Measurements from ENCODE around the gene BICDL2. TPM values are rescaled to one million over a fixed set of nuclear protein-coding genes. Genes with fewer than 3 reads are reported as not detected.

Gene BICDL2
- total and polyA plus RNA-seq, 2 of the 8 experiments (the other 6 are each of a cell fraction or from before 2014, with no cell fraction given) = 7.3 to 15.9 TPM

DNA sequence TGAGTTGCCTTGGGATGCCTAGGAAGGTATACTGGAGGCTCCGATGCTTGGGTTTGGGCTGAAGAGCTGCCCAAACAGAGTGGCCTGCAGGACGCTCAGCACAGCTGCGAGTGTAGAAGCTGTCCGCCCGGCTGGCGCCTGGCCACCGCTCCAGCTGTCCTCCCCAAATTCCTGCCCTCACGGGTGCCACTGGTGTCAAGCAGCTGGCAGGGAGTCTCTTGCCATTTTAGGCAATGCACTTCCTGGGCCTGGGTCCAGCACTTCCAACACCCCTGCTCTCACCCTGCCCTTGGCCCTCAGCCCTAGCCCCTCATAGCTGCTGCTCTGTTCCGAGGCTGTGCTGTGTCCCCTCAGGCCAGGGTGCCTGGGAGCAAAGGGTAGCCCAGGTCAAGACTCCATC is 51.3 kb downstream of the BICDL2 start:
- H3K27me3 ChIP-seq (replicated peaks in 1 of 4; ENCODE audit: control insufficient read depth in 3 of 4, extremely low read depth in 1 of 4, insufficient read depth in 3 of 4, low read length in 3 of 4) = no peaks in the 10 kb centered on the region; a peak in 1 of 7 replicates
- H3K23me2 ChIP-seq (ENCODE audit: low read depth, low read length) = peaks cover 7% of the 10 kb centered on the region; the same call in 1 of the 2 replicates
- no peaks in the 10 kb centered on the region for H3K79me1 ChIP-seq (ENCODE audit: low read depth, low read length)
- H3K4me1 ChIP-seq (replicated peaks in 1 of 4; ENCODE audit: control insufficient read depth in 3 of 4, insufficient read depth in 4 of 4, low read length in 3 of 4) = peaks cover 3 to 30% (median 23%) of the 10 kb centered on the region in 4 experiments
- no peak overlapping the region for H3K4me3 ChIP-seq (ENCODE audit: extremely low read depth in 1 of 4, insufficient read depth in 2 of 4, low read depth in 3 of 4, low read length in 4 of 4)
- no peak overlapping the region for H2BK20ac ChIP-seq (ENCODE audit: low read length)
- H3K18ac ChIP-seq (ENCODE audit: extremely low read depth, low read length) = peak overlapping the region; percentile 32; the same call in 1 of the 2 replicates
- H3K9me3 ChIP-seq (ENCODE audit: insufficient read depth in 2 of 2, low read depth in 1 of 2, low read length in 1 of 2) = no peaks in the 10 kb centered on the region
- H2BK12ac ChIP-seq (ENCODE audit: low read depth, low read length) = no peak overlapping the region
- CTCF ChIA-PET (ENCODE audit: partially characterized antibody) = interaction anchor here (0.9 to 2.7 kb wide), 12 partner anchors 9 to 46 kb away, joined by 3 to 12 read pairs (median 4); partner anchors contain the start of genes PAQR4 and TNFRSF12A
- H3K23ac ChIP-seq (ENCODE audit: insufficient read length) = no peak overlapping the region
- H2AK5ac ChIP-seq (ENCODE audit: low read depth, low read length) = no peak overlapping the region
- POLR2A ChIA-PET (ENCODE audit: partially characterized antibody) = interaction anchor here (1.2 to 15.2 kb wide), 5 partner anchors 11 to 71 kb away, joined by 3 to 200 read pairs (median 11); partner anchors contain the start of genes CLDN6, HCFC1R1, THOC6 and TNFRSF12A
- H4K20me1 ChIP-seq (replicated peaks in 1 of 2; ENCODE audit: control insufficient read depth in 1 of 2, insufficient read depth in 2 of 2, low read length in 2 of 2) = no peaks in the 10 kb centered on the region
- no peak overlapping the region for H3K4ac ChIP-seq (replicated peaks; ENCODE audit: insufficient read length, low read depth, low read length)
- H3K9ac ChIP-seq (replicated peaks in 1 of 4; ENCODE audit: extremely low read depth in 1 of 4, low read depth in 3 of 4, low read length in 3 of 4) = no peak overlapping the region
- no peak overlapping the region for H3K56ac ChIP-seq (replicated peaks; ENCODE audit: insufficient read length, low read depth, low read length)
- DNase-seq (ENCODE audit: low read depth in 1 of 2, low spot score in 2 of 2) = no peak
- H2BK5ac ChIP-seq (ENCODE audit: low read depth, low read length) = no peak overlapping the region
- 95% methylated on average over 9 of the region's 9 CpGs; no CpG with 5 or more reads in 1 of the 2 experiments for WGBS, 2 experiments (ENCODE audit: extremely low coverage in 1 of 2, insufficient coverage in 1 of 2, insufficient read length in 1 of 2, insufficient replicate concordance in 2 of 2, low coverage in 1 of 2, low lambda C conversion rate in 2 of 2, missing lambda C conversion rate in 1 of 2)
- no peaks in the 10 kb centered on the region for H3K36me3 ChIP-seq (ENCODE audit: control insufficient read depth in 2 of 4, insufficient read depth in 4 of 4, low read length in 3 of 4)
- no peak overlapping the region for H4K91ac ChIP-seq (replicated peaks; ENCODE audit: insufficient read length, low read length)
- no peak overlapping the region for H2BK120ac ChIP-seq (replicated peaks; ENCODE audit: low read depth, low read length)
- no peak overlapping the region; the same call in 1 of the 2 replicates for H4K8ac ChIP-seq (ENCODE audit: extremely low read depth, insufficient read depth, low read length)
- no peaks in the 10 kb centered on the region for H3K79me2 ChIP-seq (ENCODE audit: control insufficient read depth in 1 of 2, insufficient read depth in 2 of 2, low read length in 2 of 2)
- no peak overlapping the region for H3K4me2 ChIP-seq (ENCODE audit: insufficient read depth in 1 of 2, low read depth in 2 of 2, low read length in 2 of 2)
- H4K5ac ChIP-seq (ENCODE audit: insufficient read length, low read depth, low read length) = no peak overlapping the region
- H3K27ac ChIP-seq (ENCODE audit: low read depth, low read length) = no peak overlapping the region
- no peak overlapping the region for H3K14ac ChIP-seq (ENCODE audit: insufficient read length)
- H2BK15ac ChIP-seq (ENCODE audit: low read length) = no peak overlapping the region; the same call in 1 of the 2 replicates
- H2AFZ ChIP-seq (ENCODE audit: low read length) = no peak overlapping the region
- FAIRE-seq = no peak
- TF ChIP-seq JUN (IDR thresholded peaks at IDR 0.05; ENCODE audit: low read depth, low read length) (no peak), RNF2 (IDR thresholded peaks at IDR 0.05; ENCODE audit: borderline replicate concordance, low read depth, low read length, missing control alignments, poor library complexity, severe bottlenecking) (no peak), CHD1 (IDR thresholded peaks at IDR 0.05; ENCODE audit: low read depth, low read length) (no peak), YY1 (IDR thresholded peaks at IDR 0.05; ENCODE audit: low read depth, low read length) (no peak), PHF8 (conservative IDR thresholded peaks at IDR 0.05; ENCODE audit: low read depth, low read length) (no peak), TCF12 (IDR thresholded peaks at IDR 0.05; ENCODE audit: low read depth, low read length) (no peak), GTF2F1 (IDR thresholded peaks at IDR 0.05; ENCODE audit: borderline replicate concordance, low read depth, low read length) (no peak), BCL11A (IDR thresholded peaks at IDR 0.05; ENCODE audit: low read depth in 2 of 2, low read length in 2 of 2) (no peak), NANOG (IDR thresholded peaks at IDR 0.05; ENCODE audit: insufficient read depth, low read depth, low read length, poor library complexity, severe bottlenecking) (no peak)
- TF ChIP-seq, protein P1, sequence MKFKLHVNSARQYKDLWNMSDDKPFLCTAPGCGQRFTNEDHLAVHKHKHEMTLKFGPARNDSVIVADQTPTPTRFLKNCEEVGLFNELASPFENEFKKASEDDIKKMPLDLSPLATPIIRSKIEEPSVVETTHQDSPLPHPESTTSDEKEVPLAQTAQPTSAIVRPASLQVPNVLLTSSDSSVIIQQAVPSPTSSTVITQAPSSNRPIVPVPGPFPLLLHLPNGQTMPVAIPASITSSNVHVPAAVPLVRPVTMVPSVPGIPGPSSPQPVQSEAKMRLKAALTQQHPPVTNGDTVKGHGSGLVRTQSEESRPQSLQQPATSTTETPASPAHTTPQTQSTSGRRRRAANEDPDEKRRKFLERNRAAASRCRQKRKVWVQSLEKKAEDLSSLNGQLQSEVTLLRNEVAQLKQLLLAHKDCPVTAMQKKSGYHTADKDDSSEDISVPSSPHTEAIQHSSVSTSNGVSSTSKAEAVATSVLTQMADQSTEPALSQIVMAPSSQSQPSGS (IDR thresholded peaks at IDR 0.05; ENCODE audit: low read length) = no peak

All from H1 (cell line).